HG02973 (cell line): ENCODE results near the gene TGFB3.

Experiments used
- ATAC-seq: cut with Tn5 transposase; IDR thresholded peaks from one replicate; pipeline ENCODE4 v1.9.1; 2021; ENCODE audit warnings: moderate library complexity; ENCODE audit not compliant: unreplicated experiment

Gene TGFB3

DNA sequence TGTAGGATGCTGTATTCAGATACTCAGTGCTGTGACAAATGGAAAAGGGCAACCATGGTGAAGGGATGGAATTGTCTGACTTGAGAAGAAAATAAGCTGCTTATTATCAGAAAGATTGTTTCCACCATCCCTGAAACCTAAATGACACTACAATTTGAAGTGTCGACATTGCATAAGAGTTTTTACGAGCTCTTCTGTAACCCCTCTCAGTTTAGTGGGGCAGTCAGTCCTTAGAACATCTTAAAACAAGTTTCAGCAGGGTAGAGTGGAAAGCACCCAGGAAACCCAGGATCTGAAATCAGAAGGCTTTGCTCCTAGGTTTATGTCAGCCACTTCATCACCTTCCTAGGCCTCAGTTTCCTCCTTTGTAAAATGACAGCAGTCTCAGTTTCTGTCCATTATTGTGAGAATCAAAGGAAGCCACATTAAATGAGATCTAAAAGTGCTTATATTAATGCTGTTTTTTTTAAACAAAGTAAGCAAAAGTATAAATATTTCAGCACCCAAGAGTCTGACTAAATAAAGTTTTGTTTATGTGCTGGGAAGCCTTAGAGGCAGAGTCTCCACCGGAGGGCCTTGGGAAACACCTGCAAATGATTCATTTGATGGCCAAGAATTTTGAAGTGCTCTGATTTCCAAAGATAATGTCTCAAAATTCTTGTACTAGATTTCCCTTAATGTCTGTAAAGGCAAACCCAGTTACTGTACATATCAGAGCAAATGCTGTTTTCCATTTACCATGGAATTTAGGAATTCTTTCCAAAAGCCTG, 5.6 kb upstream of the TGFB3 start:
- ATAC-seq = no peak

DNA sequence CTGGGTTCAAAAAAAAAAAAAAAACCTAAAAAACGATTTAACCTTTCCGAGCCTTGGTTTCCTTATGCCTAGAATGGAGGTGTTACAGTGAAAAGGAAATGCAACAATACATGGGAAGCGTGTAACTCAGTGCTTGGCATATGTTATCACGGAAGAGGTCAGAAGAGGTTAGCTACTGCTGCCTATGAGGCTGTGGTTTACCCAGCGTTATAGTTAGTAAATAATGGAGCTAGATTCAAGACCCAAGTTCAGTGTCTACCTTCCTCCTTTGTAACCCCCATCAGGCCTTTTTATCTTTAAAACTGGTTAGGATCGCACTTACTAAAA, 4.6 kb upstream of the TGFB3 start:
- ATAC-seq = no peak

DNA sequence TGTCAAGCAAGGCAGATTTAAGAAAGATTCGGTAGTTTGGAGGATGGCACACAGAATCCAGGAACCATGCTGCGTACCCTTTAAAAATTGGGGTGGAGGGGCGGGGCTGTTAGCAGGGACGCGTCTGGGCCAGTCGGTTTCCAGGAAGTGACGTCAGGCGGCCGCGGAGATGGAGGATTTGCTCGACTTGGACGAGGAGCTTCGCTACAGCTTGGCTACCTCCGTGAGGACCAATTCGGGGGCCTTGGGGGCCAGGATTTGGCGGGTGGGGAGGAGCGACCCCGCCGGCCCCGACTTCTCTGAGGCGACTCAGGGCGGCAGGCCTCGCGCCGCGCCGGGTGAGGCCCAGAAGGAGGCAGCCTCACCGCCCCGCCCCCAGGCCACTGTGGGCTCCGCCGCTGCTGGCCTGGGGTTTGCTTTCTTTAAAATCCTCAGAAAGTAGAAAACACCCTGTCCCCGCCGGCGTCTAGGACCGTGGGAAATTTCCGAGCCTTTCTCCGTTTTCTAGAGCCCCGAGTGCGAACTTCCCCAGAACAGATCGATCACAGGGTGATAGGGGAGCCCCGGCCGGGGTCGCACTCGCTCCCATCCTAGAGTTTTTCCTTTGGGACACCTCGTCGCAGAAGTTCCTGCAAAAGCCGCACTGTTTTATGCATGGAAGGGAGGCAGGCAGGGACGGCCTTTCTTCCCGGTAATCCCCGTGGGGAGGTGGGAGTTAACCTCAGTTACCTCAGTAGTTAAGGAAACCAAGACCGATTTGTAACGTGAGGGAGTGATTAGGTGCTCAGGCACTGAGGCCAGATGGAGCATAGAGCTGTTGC, 4.0 kb upstream of the TGFB3 start, which contains the start of gene IFT43:
IFT43 (plus strand) TSS at position 146 of the 821 bp plus-strand sequence; CDS start at position 170, 24 bp downstream.
- ATAC-seq = peak; percentile 66

DNA sequence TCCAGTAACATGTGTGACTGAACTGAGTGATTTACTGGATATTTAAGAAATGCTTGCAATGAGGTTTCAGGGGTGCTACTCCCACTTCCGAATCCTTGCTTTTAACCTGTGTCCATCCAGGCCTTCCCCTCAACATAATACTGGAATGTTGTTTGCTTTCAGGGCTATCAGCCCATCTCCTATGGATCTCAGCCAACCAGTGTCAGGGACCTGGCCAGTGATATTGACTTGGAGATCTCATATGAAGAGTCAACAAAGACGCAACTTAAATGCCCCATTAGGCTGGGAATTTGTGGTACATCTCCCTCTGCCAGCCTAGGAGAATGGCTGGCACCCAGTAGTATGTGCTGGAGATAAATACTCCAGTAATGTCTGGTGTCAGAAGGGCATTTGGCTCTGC, 2.9 kb upstream of the TGFB3 start:
- ATAC-seq = no peak

DNA sequence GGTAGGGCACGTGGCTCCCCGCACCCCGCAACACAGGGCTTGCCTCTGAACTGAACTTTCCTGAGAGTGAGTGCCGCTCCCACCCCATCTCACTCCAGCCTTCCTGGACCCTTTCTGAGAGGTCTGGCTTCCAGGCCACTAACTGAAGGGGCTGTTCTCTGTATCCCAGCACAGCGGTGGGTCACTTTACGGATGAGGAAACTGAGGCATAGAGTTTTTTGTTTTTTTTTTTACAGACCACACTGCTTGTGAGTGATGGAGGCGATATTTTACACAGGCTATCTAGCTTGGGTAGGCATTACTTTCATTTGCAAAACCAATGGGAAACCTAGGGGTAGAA, 1.2 kb upstream of the TGFB3 start:
- no peak for ATAC-seq

DNA sequence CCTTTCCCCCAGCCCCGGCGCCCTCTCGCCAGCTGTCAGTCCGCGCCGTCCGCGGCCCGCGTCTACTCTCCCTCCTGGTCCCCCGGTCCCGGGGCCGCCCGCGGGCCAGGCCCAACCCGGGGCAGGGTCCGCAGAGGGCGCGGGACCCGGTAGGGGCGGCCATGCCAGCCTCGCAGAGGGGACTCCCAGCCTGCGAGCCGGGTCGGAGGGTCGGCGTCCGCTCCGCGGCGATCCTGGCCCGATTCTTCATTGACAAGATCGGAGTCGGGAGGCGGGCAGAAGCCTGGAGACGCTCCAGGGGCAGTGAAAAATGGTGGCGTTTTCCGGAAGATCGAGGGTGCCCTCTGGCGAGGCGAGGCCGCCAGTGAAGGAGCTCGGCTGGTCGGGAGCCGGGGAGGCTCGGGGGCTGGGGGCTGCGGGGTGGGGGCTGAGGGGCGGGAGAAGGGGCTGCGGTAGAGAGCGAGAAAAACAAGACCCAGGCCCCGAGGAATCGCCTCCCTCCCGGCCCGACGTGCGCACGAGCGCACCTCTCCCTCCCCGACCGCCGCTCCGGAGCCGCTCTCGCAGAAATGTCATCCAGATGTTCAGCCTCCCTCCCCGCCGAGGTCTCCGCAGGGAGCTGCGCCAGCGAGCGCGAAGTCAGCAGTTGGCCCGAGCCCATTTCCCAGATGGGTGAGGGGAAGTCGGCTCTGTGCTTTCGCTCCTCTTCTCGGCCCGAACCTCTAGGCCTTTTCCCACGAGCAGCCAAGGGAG, 647 bp upstream of the TGFB3 start:
- no peak for ATAC-seq

DNA sequence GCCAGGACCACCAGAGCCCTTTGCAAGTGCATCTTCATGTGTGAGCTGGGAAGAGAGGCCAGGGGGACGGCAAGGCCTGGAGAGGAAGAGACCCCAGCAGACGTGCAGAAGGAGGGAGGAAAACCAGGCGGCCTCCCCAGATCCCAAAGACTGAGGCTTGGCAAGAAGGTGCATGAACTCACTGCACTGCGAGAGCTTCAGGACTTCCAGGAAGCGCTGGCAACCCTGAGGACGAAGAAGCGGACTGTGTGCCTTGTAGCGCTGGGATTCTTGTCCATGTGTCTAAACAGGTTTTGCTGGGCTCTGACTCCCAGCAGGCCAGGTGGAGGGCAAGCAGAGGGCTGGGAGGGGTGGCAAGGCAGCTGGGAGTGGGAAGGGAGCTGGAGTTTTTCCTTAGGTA, 939 bp downstream of the TGFB3 start:
- ATAC-seq = no peak

DNA sequence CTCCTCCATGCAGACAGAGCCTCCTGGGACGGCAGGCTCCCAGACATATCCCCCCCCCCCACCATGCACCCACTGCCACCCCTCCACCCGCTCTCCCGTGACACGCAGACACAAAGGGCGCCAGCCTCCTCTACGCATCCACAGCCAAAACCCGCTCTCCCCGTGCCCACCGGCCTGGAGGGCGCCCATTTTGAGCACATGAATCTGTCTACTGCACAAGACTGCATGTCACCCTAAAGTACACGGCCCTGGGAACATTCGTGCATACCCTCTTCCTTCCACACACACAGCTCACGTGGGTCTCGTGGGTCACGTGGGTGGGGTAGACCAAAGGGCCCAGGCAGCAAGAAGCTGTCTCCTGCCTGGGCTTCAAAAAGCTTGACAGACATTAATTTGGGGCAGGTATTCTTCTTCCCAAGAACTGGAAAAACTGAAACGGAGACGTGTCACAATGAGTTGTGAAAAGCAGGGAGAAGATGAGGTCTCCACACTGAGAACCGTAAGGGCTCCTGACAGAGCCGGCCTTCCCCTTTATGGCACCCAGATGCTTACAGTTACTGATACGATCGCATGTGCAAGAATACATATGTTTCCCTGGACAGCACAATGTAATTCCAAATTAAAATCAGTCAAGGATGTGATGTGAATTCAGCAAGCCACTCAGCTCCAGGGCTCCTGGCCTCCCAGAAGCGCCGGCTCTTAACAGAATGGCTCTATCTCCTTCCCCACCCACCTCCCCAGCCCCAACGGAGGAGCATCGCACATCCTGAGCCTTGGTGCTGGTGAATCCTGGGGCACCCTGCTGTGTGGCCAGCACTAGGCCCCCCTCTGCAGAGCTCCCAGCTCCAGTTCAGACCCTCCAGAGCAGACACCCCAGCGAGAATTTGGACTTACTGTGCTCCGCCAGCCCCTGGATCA, 1.9 kb downstream of the TGFB3 start:
- no peak for ATAC-seq

DNA sequence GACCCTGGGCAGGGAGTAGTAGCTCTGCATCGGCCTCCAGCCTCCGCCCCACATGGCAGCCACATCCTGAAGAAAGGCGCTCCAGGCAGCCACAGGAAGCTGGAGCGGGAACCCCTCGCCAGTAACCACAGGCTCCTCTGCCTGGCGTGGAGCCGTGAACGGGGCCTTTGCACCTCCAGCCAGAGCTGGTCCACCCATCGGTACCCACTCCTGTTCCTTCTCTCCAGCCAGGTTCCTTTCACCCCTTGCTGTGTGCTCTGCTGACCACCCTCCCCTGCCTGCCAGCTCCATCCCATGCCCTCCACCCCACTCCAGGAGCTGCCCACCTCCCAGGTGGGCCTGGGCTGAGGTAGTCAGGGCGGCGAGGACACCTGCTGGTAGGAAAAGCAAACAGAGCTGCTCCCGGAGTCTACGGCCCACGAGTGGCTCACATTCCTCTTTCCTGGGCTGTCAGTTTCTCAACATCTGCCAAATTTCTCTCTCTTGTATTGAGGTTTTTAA, 2.7 kb downstream of the TGFB3 start:
- no peak for ATAC-seq

DNA sequence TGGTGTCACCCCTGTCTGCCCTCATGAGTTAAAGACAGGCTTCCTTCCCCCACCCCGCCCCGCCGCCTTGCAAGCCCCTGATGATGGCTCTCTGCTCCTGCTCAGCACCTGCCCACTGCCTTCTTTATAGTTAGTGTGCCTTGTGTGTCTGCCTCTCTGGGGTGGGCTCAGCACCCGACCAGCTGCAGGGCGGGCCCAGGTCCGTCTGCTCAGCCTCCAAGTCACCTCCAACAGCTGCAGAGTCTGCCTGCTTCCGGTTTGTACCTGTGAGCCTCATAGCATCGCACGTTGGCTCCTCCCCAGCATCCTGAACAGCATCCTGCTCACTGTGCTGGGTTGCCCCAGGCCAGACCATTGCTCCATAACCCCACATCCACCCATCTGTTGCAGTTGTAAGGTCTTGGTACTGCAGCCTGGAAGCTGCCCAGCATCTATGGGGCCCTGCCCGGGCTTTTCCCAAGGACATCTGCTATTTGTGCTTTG, 3.5 kb downstream of the TGFB3 start:
- ATAC-seq = no peak

DNA sequence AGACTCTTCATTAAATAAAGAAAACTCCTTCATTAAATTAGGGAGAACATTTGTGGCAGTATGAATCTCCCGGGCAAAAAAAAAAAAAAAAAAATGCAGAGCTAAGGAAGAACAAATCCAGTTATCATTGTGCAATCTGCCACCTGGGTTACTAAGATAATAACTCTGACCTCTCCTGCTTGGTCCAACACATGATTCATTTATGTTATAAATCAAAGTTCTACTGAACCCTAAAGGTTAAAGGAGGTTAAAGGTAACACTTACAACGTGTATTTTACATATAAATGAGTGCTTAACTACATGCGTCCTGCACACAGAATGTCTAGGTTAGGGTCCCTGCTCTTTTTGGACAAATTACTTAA, 4.2 kb downstream of the TGFB3 start:
- no peak for ATAC-seq

DNA sequence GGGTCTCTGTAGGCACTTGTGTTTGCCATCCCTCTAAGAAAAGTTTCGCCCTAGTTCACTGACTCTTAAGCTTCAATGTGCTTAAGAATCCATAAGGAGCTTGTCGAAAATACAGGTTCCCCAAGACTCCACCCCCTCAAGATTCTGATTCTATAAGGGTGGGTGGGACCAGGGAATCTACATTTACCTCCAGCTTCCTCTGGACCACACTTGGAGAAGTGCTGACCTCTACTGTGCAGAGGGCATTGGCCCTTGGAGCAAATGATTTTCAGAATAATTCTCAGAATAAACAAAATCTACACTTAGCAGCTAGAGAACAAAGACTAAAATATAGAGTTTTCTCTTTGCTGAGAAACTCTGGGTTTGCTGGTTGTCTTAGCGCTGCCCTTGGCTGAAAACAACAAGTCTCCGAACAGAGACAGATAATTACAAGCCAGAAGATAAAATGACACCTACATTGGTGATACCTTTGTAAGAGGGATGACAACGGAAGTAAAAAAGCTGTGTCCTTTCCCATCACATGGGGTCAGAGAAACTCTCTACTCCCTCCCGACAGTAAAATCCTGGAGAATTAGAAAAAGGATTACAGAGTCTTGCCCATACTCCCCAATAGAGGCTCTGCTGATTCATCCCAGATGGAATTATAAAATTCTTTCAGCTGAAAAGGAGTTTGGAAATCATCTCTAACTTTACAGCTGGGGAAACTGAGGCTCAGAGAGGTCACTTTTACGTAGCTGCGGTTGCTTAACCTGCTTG, 4.8 kb downstream of the TGFB3 start:
- no peak for ATAC-seq

DNA sequence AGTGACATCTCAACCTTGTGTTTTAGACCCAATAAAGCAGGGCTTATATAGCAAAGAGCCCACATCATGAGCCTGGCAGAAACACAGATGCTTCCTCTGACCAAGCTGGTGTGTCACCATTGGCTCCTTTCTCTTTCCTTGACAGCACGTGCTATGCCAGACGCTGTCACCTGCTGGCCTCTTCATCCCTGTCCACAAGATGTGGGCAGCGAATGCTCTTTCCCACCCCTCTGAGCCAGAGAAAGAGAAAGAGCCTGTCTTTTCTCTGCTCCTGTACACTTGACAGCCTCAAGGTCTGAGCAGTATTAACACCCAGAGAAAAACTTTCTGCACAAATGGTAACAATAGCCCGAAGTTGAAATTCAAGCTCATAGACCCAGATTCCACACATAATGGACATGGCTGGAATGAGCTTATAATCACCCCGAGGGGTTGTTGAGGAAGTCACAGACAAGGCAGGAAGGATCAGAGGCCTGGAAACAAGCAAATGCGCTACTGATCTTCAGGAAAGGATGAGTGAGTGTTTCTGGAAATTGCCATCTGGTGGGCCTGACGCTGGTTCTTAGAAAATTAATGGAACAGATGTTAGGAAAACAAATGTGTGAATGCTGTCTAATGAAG, 8.9 kb downstream of the TGFB3 start:
- no peak for ATAC-seq

DNA sequence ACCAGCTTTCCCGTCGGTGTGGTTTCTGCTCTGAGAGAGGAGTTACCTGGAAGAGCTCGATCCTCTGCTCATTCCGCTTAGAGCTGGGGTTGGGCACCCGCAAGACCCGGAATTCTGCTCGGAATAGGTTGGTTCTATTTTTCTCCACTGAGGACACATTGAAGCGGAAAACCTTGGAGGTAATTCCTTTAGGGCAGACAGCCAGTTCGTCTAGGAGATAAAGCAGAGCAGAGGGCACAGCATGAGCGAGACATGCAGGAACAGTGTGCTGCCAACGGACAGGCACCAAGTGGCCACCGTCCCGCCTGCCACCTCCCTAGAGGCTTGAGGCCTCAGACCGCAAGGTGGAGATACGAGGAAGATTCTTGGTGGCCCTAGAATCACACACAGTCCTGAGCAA, 10.3 kb downstream of the TGFB3 start:
- ATAC-seq = no peak

DNA sequence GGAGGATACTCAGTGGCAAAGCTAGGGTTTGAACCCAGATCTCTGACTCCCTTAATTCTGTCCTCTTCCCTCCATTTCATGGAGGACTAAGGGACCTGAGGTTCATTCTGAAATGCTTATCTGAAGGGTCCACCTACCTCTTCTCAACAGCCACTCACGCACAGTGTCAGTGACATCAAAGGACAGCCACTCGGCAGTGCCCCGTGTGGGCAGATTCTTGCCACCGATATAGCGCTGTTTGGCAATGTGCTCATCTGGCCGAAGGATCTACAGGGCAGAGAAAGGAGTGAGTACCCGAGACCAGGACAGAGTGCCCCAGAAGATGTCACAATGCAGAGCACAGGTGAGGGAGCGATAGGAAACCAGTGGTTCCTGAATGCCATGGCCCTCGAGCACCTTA, 10.8 kb downstream of the TGFB3 start:
- ATAC-seq = no peak

DNA sequence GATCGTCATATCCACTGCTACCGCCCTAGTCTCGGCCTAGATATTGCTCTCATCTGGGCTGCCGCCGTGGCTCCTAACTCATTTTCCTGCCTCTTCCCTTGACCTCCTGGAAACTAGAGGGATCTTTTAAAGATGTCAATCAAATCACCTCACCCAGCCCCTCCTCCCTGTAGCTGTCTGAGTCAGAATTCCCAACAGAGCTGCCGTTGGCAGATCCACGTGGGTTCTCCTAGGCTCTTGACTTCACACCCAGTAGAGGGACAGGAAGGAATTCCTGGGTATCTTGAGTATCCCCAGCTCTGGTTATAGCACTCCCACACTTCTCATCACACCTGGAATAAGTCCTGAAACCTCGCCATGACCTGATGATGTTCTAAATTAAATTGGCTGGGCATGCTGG, 11.9 kb downstream of the TGFB3 start:
- no peak for ATAC-seq

DNA sequence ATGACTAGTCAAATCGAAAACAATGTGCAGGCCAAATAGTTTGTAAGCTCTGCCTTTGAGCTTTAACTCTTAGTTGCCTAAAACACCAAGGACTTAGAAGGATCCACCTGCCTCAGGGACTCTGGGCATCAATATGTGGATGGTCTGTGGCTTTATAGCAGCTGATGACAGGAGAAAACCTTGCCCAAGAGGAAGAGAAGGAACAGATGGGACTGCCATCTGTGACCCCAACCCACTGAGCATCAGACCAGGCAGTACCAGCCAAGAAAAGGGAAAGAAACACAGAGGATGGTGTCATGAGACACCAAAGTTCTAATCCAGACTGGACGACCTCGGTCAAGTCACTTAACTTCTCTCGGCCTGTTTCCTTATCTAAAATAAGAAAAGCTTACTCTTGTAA, 12.7 kb downstream of the TGFB3 start:
- ATAC-seq = no peak

DNA sequence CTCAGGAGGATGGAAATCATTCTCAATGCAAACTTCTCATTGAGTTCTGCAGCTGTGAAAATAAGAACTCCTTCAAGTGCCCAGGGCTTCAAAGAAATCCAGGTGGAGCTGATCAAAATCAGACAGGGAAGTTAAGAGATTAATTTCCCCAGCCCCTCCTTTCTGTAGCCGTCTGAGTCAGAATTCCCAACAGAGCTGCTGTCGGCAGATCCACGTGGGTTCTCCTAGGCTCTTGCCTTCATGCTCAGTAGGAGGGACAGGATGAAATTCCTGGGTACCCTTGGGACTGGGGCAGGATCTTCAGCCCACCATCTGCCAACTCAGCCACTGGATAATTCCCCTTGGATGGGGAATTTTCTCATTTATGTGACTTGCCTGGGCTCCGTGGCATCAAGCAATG, 13.3 kb downstream of the TGFB3 start:
- ATAC-seq = no peak

DNA sequence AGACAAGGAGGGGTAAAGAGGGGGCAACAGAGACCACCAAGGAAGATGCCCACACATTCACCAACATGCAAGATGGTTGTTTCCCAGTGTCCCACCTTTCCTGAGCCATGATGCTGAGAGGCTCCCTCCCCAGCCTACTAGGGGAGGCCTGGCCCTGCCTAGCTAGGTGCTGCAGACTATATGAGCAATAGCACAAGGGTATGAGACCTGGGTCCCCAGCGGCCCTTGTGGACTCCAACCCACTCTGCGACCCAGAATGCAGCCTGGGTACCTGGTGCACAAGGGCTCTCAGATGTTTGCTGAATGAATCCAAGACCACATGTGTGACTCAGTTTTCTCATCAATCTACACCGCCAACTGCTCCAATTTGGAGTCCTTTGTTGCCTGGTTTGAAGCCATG, 13.9 kb downstream of the TGFB3 start:
- no peak for ATAC-seq
